Astrocyte (in vitro differentiated cells and primary cell): Measurements from ENCODE around the gene FXYD5. TPM values are rescaled to one million over a fixed set of nuclear protein-coding genes. Genes with fewer than 3 reads are reported as not detected.

Experiments used
- DNase-seq: peaks from one replicate; pipeline ENCODE4 v3.0.0-alpha.2; 2010; ENCODE audit warnings: low read depth
- FAIRE-seq: peaks from 2 replicates; lab custom pipeline; 2011; peaks lifted over from hg19 to GRCh38; lab: Jason Lieb, UNC
- H2AFZ ChIP-seq: 2 replicates; pipeline ENCODE4 v1.6.0; 2012; ENCODE audit warnings: low read depth, low read length, inconsistent platforms
- H3K27ac ChIP-seq: 2 replicates; pipeline ENCODE4 v1.5.1; 2011; ENCODE audit warnings: low read depth, low read length, inconsistent platforms
- H3K27me3 ChIP-seq: 2 replicates; pipeline ENCODE4 v1.6.0; 2011; ENCODE audit warnings: low read length, inconsistent platforms; ENCODE audit not compliant: insufficient read depth
- H3K36me3 ChIP-seq: 2 replicates; pipeline ENCODE4 v1.5.1; 2011; ENCODE audit warnings: low read length, inconsistent platforms; ENCODE audit not compliant: insufficient read depth
- H3K4me1 ChIP-seq: 2 replicates; pipeline ENCODE4 v1.5.1; 2011; ENCODE audit warnings: low read length, inconsistent platforms; ENCODE audit not compliant: insufficient read depth
- H3K4me2 ChIP-seq: 2 replicates; pipeline ENCODE4 v1.6.0; 2012; ENCODE audit warnings: low read length, inconsistent platforms
- H3K4me3 ChIP-seq: 2 replicates; pipeline ENCODE4 v1.5.1; 2011; ENCODE audit warnings: low read depth, mild to moderate bottlenecking, low read length, inconsistent platforms; ENCODE audit not compliant: insufficient read depth
- H3K79me2 ChIP-seq: 2 replicates; pipeline ENCODE4 v1.6.0; 2012; ENCODE audit warnings: mild to moderate bottlenecking, low read length, inconsistent platforms; ENCODE audit not compliant: insufficient read depth
- H3K9ac ChIP-seq: 2 replicates; pipeline ENCODE4 v1.6.0; 2012; ENCODE audit warnings: mild to moderate bottlenecking, low read length, inconsistent platforms
- H3K9me3 ChIP-seq: 2 replicates; pipeline ENCODE4 v1.5.1; 2012; ENCODE audit warnings: low read depth, mild to moderate bottlenecking, low read length, inconsistent platforms; ENCODE audit not compliant: insufficient read depth
- H4K20me1 ChIP-seq: 2 replicates; pipeline ENCODE4 v1.6.0; 2012; ENCODE audit warnings: low read length, inconsistent platforms; ENCODE audit not compliant: insufficient read depth
- H3K27ac Mint-ChIP-seq: one replicate; pipeline ENCODE4 v1.8.0; 2021; ENCODE audit warnings: mild to moderate bottlenecking, mixed read lengths; ENCODE audit not compliant: unreplicated experiment
- H3K27me3 Mint-ChIP-seq: one replicate; pipeline ENCODE4 v1.8.0; 2021; ENCODE audit warnings: low read depth, mixed read lengths; ENCODE audit not compliant: unreplicated experiment
- H3K36me3 Mint-ChIP-seq: one replicate; pipeline ENCODE4 v1.8.0; 2021; ENCODE audit warnings: low read depth, mixed read lengths; ENCODE audit not compliant: unreplicated experiment
- H3K4me1 Mint-ChIP-seq: one replicate; pipeline ENCODE4 v1.8.0; 2021; ENCODE audit warnings: low read depth, mixed read lengths; ENCODE audit not compliant: unreplicated experiment
- H3K4me3 Mint-ChIP-seq: one replicate; pipeline ENCODE4 v1.8.0; 2021; ENCODE audit warnings: mild to moderate bottlenecking, moderate library complexity, mixed read lengths; ENCODE audit not compliant: unreplicated experiment
- H3K9me3 Mint-ChIP-seq: one replicate; pipeline ENCODE4 v1.8.0; 2021; ENCODE audit warnings: mild to moderate bottlenecking, mixed read lengths; ENCODE audit not compliant: unreplicated experiment
- CTCF ChIP-seq: IDR thresholded peaks from 2 replicates; pipeline ENCODE4 v1.5.1; 2011; ENCODE audit warnings: low read depth, mild to moderate bottlenecking, inconsistent platforms, low read length, moderate library complexity; ENCODE audit not compliant: insufficient read depth
- EZH2 ChIP-seq: IDR thresholded peaks from 2 replicates; pipeline ENCODE4 v1.6.1; 2012; ENCODE audit warnings: mild to moderate bottlenecking, low read length, inconsistent platforms; ENCODE audit not compliant: insufficient read depth
- total RNA-seq: library from RNA; stranded (reverse); gene quantifications from 2 replicates; pipeline ENCODE4 v1.2.1, GENCODE V29; 2021

The FXYD5 gene
- total RNA-seq, 1 donor from 2014 or later = 108 TPM

- no peak for FAIRE-seq
- Mint-ChIP-seq H3K4me3 (no peak overlapping the region), H3K27me3 (peaks cover 30% of the 10 kb centered on the region), H3K27ac (no peak overlapping the region), H3K36me3 (no peaks in the 10 kb centered on the region), H3K4me1 (peaks cover 1% of the 10 kb centered on the region), H3K9me3 (peaks cover 2% of the 10 kb centered on the region)
- no peak overlapping the region for H3K4me3 ChIP-seq
- H4K20me1 ChIP-seq = no peaks in the 10 kb centered on the region
- no peaks in the 10 kb centered on the region for H3K36me3 ChIP-seq
- no peaks in the 10 kb centered on the region for H3K27me3 ChIP-seq
- no peaks in the 10 kb centered on the region for H3K9me3 ChIP-seq
- no peak for DNase-seq
- no peak overlapping the region for H2AFZ ChIP-seq
- no peak overlapping the region for H3K9ac ChIP-seq
- no peak for TF ChIP-seq CTCF
- TF ChIP-seq EZH2 = no peak
- H3K4me1 ChIP-seq = peaks cover 6% of the 10 kb centered on the region
- no peaks in the 10 kb centered on the region for H3K79me2 ChIP-seq
- no peak overlapping the region for H3K27ac ChIP-seq
- H3K4me2 ChIP-seq = no peak overlapping the region
These were observed 36.1 kb upstream of the FXYD5 start for GRCh38 chr19:35118268-35119020.

- Histone ChIP-seq H3K4me3 (no peak overlapping the region), H3K9me3 (no peaks in the 10 kb centered on the region), H3K9ac (no peak overlapping the region), H2AFZ (no peak overlapping the region), H3K79me2 (no peaks in the 10 kb centered on the region), H4K20me1 (no peaks in the 10 kb centered on the region), H3K4me1 (peaks cover 8% of the 10 kb centered on the region), H3K27me3 (no peaks in the 10 kb centered on the region), H3K36me3 (no peaks in the 10 kb centered on the region), H3K27ac (no peak overlapping the region), H3K4me2 (no peak overlapping the region)
- DNase-seq = no peak
- Mint-ChIP-seq H3K4me3 (no peak overlapping the region), H3K27ac (no peak overlapping the region), H3K9me3 (peaks cover 3% of the 10 kb centered on the region), H3K4me1 (peaks cover 1% of the 10 kb centered on the region), H3K36me3 (no peaks in the 10 kb centered on the region), H3K27me3 (peaks cover 36% of the 10 kb centered on the region)
- TF ChIP-seq EZH2 = no peak
- no peak for TF ChIP-seq CTCF
- FAIRE-seq = no peak
These were observed 35.4 kb upstream of the FXYD5 start for GRCh38 chr19:35119091-35119490.

GRCh38 chr19:35119578-35120155, 34.9 kb upstream of the FXYD5 start:
- H3K79me2 ChIP-seq = no peaks in the 10 kb centered on the region
- H3K36me3 Mint-ChIP-seq = no peaks in the 10 kb centered on the region
- peaks cover 36% of the 10 kb centered on the region for H3K27me3 Mint-ChIP-seq
- H3K4me3 ChIP-seq = no peak overlapping the region
- no peak overlapping the region for H3K9ac ChIP-seq
- H3K27me3 ChIP-seq = no peaks in the 10 kb centered on the region
- no peaks in the 10 kb centered on the region for H4K20me1 ChIP-seq
- FAIRE-seq = no peak
- H3K4me1 Mint-ChIP-seq = peaks cover 1% of the 10 kb centered on the region
- DNase-seq = no peak
- no peaks in the 10 kb centered on the region for H3K9me3 ChIP-seq
- H3K4me2 ChIP-seq = no peak overlapping the region
- no peak overlapping the region for H3K27ac ChIP-seq
- H3K36me3 ChIP-seq = no peaks in the 10 kb centered on the region
- H3K27ac Mint-ChIP-seq = no peak overlapping the region
- H3K4me3 Mint-ChIP-seq = no peak overlapping the region
- no peak overlapping the region for H2AFZ ChIP-seq
- TF ChIP-seq EZH2 (no peak), CTCF (no peak)
- H3K4me1 ChIP-seq = peaks cover 12% of the 10 kb centered on the region
- peaks cover 4% of the 10 kb centered on the region for H3K9me3 Mint-ChIP-seq
